Ishikawa (cell line): ENCODE measurements around the gene MIA3.

ENCODE experiments used
- CEBPB ChIP-seq: IDR thresholded peaks from 2 replicates; pipeline ENCODE4 v1.6.1; 2012
- CREB1 ChIP-seq: IDR thresholded peaks from 2 replicates; pipeline ENCODE4 v1.6.1; 2012; ENCODE audit warnings: low read depth
- EGR1 ChIP-seq: IDR thresholded peaks from 2 replicates; pipeline ENCODE4 v1.6.1; 2012
- EP300 ChIP-seq: IDR thresholded peaks from 2 replicates; pipeline ENCODE4 v1.6.1; 2012; ENCODE audit warnings: borderline replicate concordance
- FOXM1 ChIP-seq: IDR thresholded peaks from 2 replicates; pipeline ENCODE4 v1.6.1; 2012; ENCODE audit warnings: low read depth, borderline replicate concordance
- NFIC ChIP-seq: IDR thresholded peaks from 2 replicates; pipeline ENCODE4 v1.6.1; 2012
- RAD21 ChIP-seq: IDR thresholded peaks from 2 replicates; pipeline ENCODE4 v1.6.1; 2012; ENCODE audit warnings: low read depth
- TAF1 ChIP-seq: IDR thresholded peaks from 2 replicates; pipeline ENCODE4 v1.6.1; 2012; ENCODE audit warnings: low read depth, mild to moderate bottlenecking
- TCF12 ChIP-seq: IDR thresholded peaks from 2 replicates; pipeline ENCODE4 v1.6.1; 2012; ENCODE audit warnings: low read depth
- TEAD4 ChIP-seq: IDR thresholded peaks from 2 replicates; pipeline ENCODE4 v1.6.1; 2012
- YY1 ChIP-seq: IDR thresholded peaks from 2 replicates; pipeline ENCODE4 v1.6.1; 2012; ENCODE audit warnings: low read depth
- ZBTB7A ChIP-seq: IDR thresholded peaks from 2 replicates; pipeline ENCODE4 v1.6.1; 2012; ENCODE audit warnings: low read depth
- TF ChIP-seq, protein P1 (sequence below): IDR thresholded peaks from 2 replicates; pipeline ENCODE4 v1.6.1; 2012
- TF ChIP-seq, protein P2 (sequence below): IDR thresholded peaks from 2 replicates; pipeline ENCODE4 v1.6.1; 2012
- TF ChIP-seq, protein P3 (sequence below): IDR thresholded peaks from 2 replicates; pipeline ENCODE4 v1.6.1; 2012; ENCODE audit warnings: low read depth, mild to moderate bottlenecking

MIA3 gene

DNA sequence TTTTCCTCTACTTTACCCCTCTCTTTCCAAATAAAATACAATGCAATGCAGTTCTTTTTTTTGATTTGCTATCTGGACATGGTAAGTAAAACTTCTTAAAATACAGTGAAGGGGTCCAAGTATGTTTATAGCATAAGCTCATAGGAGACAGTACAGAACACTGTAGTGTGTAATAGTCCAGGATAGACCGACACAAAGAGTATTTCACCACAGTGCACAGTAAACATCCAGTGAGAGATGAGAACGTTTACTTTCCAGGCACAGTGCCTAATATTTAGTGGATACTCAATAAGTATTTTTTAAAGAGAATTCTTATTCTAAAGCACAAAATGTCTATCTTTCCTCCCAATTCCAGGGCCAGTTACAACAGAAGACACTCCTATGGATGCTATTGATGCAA lies 14.9 kb downstream of the MIA3 start:
- TF ChIP-seq EP300 (no peak), TCF12 (no peak), CEBPB (no peak), EGR1 (no peak), YY1 (no peak), CREB1 (no peak), TAF1 (no peak), ZBTB7A (no peak), FOXM1 (no peak), TEAD4 (no peak)
- TF ChIP-seq, protein P1, sequence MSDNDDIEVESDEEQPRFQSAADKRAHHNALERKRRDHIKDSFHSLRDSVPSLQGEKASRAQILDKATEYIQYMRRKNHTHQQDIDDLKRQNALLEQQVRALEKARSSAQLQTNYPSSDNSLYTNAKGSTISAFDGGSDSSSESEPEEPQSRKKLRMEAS, result no peak
- TF ChIP-seq, protein P2, sequence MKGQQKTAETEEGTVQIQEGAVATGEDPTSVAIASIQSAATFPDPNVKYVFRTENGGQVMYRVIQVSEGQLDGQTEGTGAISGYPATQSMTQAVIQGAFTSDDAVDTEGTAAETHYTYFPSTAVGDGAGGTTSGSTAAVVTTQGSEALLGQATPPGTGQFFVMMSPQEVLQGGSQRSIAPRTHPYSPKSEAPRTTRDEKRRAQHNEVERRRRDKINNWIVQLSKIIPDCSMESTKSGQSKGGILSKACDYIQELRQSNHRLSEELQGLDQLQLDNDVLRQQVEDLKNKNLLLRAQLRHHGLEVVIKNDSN, result no peak
- TF ChIP-seq, protein P3, sequence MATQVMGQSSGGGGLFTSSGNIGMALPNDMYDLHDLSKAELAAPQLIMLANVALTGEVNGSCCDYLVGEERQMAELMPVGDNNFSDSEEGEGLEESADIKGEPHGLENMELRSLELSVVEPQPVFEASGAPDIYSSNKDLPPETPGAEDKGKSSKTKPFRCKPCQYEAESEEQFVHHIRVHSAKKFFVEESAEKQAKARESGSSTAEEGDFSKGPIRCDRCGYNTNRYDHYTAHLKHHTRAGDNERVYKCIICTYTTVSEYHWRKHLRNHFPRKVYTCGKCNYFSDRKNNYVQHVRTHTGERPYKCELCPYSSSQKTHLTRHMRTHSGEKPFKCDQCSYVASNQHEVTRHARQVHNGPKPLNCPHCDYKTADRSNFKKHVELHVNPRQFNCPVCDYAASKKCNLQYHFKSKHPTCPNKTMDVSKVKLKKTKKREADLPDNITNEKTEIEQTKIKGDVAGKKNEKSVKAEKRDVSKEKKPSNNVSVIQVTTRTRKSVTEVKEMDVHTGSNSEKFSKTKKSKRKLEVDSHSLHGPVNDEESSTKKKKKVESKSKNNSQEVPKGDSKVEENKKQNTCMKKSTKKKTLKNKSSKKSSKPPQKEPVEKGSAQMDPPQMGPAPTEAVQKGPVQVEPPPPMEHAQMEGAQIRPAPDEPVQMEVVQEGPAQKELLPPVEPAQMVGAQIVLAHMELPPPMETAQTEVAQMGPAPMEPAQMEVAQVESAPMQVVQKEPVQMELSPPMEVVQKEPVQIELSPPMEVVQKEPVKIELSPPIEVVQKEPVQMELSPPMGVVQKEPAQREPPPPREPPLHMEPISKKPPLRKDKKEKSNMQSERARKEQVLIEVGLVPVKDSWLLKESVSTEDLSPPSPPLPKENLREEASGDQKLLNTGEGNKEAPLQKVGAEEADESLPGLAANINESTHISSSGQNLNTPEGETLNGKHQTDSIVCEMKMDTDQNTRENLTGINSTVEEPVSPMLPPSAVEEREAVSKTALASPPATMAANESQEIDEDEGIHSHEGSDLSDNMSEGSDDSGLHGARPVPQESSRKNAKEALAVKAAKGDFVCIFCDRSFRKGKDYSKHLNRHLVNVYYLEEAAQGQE, result no peak

DNA sequence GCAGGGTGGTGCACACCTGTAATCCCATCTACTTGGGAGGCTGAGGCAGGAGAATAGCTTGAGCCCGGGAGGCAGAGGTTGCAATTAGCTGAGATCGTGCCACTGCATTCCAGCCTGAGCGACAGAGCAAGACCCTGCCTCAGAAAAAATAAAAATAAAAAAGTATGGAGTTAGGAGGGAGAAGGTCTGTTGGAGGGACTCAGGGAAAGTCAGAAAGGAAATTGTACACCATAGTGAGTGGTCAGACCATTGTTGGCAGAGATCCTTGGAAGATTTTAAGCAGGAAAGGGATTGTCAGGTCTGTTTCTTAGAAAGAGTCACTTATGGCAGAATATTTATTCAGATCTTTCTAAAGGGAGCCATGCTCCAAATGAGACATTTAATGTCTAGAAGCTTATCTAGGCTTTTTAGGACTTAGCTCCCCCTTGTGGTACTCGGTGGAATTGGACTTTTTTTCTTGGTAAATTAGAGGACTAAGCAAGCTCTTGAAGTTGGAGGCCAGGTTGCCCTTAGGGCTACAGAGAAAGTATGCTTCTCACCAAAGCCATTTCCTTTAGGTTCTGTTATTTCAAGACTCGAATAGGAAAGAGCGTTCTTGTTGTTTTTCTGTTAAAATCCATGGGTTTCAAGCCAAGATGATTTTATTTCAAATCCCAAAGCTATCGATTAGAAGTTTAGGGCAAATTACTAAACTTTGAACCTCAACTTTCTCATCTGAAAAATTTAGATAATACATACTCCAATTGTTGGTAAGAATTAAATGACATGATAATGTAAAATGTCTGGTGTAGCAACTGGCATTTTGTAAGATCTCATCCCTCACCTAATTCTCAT lies 16.5 kb downstream of the MIA3 start:
- TF ChIP-seq RAD21 (peak; percentile 71), EP300 (no peak)

DNA sequence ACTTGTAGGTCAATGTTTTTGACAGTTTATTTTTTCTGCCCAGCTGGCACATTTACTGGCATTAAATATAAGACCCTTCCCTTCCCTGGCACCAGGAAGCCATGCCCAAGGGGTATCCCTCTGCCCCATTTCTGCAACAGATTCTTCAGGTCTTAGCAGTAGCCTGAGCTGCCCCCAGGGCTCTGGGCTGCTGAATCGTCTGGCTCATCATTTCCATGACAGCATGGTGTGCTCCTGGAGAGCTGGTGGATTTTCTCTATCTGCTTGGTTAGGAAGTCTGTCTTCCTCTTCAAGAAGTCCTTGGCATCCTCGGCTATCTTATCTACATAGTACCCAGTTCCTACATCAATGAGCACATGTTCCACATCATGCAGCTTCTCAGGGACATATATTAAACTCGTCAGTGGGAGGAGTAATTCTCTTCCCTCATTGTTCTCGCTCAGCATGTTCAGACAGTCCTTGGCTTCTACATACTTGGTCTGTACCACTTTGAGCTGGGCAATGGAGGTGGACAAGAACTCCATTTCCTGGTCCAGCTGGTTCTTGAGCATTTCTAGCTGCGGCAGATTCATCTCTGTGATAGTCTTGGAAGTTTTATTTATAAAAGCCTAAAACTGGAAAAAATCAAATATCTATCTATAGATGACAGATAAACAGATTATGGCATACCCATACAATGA lies 23.5 kb downstream of the MIA3 start:
- TF ChIP-seq, protein P1, result no peak
- TF ChIP-seq EGR1 (no peak), TCF12 (no peak), ZBTB7A (no peak), CREB1 (no peak), RAD21 (no peak), YY1 (no peak), FOXM1 (no peak), TAF1 (no peak), NFIC (no peak), TEAD4 (no peak), CEBPB (no peak), EP300 (no peak)
- TF ChIP-seq, protein P3, result no peak
- TF ChIP-seq, protein P2, result no peak

DNA sequence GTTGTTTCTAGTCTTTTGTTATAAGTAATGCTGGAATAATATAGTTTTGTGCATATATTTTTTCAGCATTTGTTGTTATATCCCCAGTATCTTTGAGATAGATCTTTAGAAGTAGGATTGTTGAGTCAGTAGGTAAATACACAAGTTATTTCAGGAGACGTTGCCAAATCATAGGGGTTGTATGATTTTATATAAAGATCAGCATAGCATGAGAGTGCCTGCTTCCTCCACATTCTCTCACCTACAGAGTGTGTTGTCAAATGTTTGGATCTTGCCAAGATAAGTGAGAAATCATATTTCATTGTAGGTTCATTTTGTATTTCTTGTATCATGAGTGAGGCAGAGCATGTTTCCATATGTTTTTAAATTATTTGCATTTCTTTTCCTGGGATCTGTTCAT lies 24.6 kb downstream of the MIA3 start:
- TF ChIP-seq TCF12, result no peak
- TF ChIP-seq EGR1, result no peak
- TF ChIP-seq RAD21, result no peak
- TF ChIP-seq TAF1, result no peak
- no peak for TF ChIP-seq EP300

DNA sequence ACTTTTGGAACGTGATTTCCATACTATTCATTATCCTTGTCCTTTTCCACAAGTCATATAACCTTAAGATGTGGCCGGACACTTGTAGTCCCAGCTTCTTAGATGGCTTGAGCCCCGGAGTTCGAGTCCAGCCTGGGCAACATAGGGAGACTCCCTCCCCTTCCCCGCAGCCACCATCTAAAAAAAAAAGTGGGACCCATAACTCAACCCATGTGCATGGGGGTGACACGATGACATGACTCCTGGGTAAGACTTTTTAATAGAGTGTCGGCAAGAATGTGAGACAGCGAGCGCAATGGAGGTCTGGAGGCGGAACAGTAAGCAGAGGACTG lies 25.7 kb downstream of the MIA3 start:
- TF ChIP-seq CREB1 (no peak), EGR1 (no peak), ZBTB7A (no peak), FOXM1 (no peak), TCF12 (no peak), CEBPB (no peak)
- TF ChIP-seq, protein P3, result no peak
